Osteoblast (primary cell): ENCODE results near the gene MAML1. TPM values are rescaled to one million over a fixed set of nuclear protein-coding genes. Genes with fewer than 3 reads are reported as not detected.

ENCODE experiments used
- DNase-seq: peaks from one replicate; pipeline ENCODE4 v3.0.0; 2011; ENCODE audit warnings: low spot score, mixed read lengths; ENCODE audit not compliant: insufficient read length; ENCODE audit errors: missing footprints
- H2AFZ ChIP-seq: 2 replicates; pipeline ENCODE4 v1.6.0; 2011; ENCODE audit warnings: mild to moderate bottlenecking, low read length
- H3K27ac ChIP-seq: 2 replicates; pipeline ENCODE4 v1.5.1; 2011; ENCODE audit warnings: mild to moderate bottlenecking, low read depth, low read length, moderate library complexity
- H3K27me3 ChIP-seq: 2 replicates; pipeline ENCODE4 v1.6.0; 2012; ENCODE audit warnings: mild to moderate bottlenecking, control low read depth, inconsistent platforms, low read length, moderate library complexity; ENCODE audit not compliant: insufficient read depth
- H3K36me3 ChIP-seq: 2 replicates; pipeline ENCODE4 v1.5.1; 2011; ENCODE audit warnings: mild to moderate bottlenecking, low read length, control low read depth, moderate library complexity; ENCODE audit not compliant: insufficient read depth
- H3K4me1 ChIP-seq: 2 replicates; pipeline ENCODE4 v1.5.1; 2011; ENCODE audit warnings: mild to moderate bottlenecking, low read length, control low read depth, moderate library complexity; ENCODE audit not compliant: insufficient read depth
- H3K4me2 ChIP-seq: 2 replicates; pipeline ENCODE4 v1.6.0; 2011; ENCODE audit warnings: mild to moderate bottlenecking, low read length; ENCODE audit not compliant: insufficient read depth
- H3K4me3 ChIP-seq: fragments of 200-600 bp; sonication (generic); 3 replicates; pipeline ENCODE4 v1.5.1; 2012; ENCODE audit warnings: mild to moderate bottlenecking, low read length, inconsistent platforms; ENCODE audit not compliant: insufficient read depth
- H3K79me2 ChIP-seq: 2 replicates; pipeline ENCODE4 v1.6.0; 2012; ENCODE audit warnings: mild to moderate bottlenecking, low read length, control low read depth, inconsistent platforms; ENCODE audit not compliant: insufficient read depth
- H3K9me3 ChIP-seq: 2 replicates; pipeline ENCODE4 v1.5.1; 2011; ENCODE audit warnings: low read depth, low read length, control low read depth
- H4K20me1 ChIP-seq: 2 replicates; pipeline ENCODE4 v1.6.0; 2012; ENCODE audit warnings: mild to moderate bottlenecking, low read length, control low read depth; ENCODE audit not compliant: insufficient read depth
- CTCF ChIP-seq: IDR thresholded peaks from 2 replicates; pipeline ENCODE4 v1.5.1; 2011; ENCODE audit warnings: mild to moderate bottlenecking, low read depth, low read length, moderate library complexity; ENCODE audit errors: extremely low read depth
- total RNA-seq: library from RNA; depleted of rRNA; stranded (reverse); fragments of >200 nt; gene quantifications from 2 replicates; pipeline ENCODE4 v1.2.3, GENCODE V29; 2012

The MAML1 gene
- total RNA-seq, 1 donor: 14.1 TPM

GRCh38 chr5:179746872-179747271 is 14.2 kb downstream of the MAML1 start:
- Histone ChIP-seq H3K27me3 (no peaks in the 10 kb centered on the region), H3K79me2 (peaks cover 86% of the 10 kb centered on the region), H3K4me3 (no peak overlapping the region), H3K36me3 (peaks cover 6% of the 10 kb centered on the region), H3K4me1 (no peaks in the 10 kb centered on the region), H3K4me2 (no peak overlapping the region), H3K27ac (no peak overlapping the region), H3K9me3 (no peaks in the 10 kb centered on the region), H4K20me1 (peaks cover 32% of the 10 kb centered on the region), H2AFZ (no peak overlapping the region)
- no peak for TF ChIP-seq CTCF
- no peak for DNase-seq

- no peak for DNase-seq
- Histone ChIP-seq H3K27me3 (no peaks in the 10 kb centered on the region), H3K4me3 (no peak overlapping the region), H2AFZ (no peak overlapping the region), H4K20me1 (peaks cover 30% of the 10 kb centered on the region), H3K27ac (no peak overlapping the region), H3K36me3 (peaks cover 6% of the 10 kb centered on the region), H3K9me3 (no peaks in the 10 kb centered on the region), H3K4me2 (no peak overlapping the region), H3K4me1 (no peaks in the 10 kb centered on the region), H3K79me2 (peaks cover 78% of the 10 kb centered on the region)
- TF ChIP-seq CTCF: no peak
These were observed 15.2 kb downstream of the MAML1 start for GRCh38 chr5:179747811-179748210.

GRCh38 chr5:179749857-179750508 is 17.4 kb downstream of the MAML1 start:
- H3K36me3 ChIP-seq: peaks cover 6% of the 10 kb centered on the region
- no peaks in the 10 kb centered on the region for H3K4me1 ChIP-seq
- no peak overlapping the region for H2AFZ ChIP-seq
- peaks cover 37% of the 10 kb centered on the region for H4K20me1 ChIP-seq
- no peaks in the 10 kb centered on the region for H3K27me3 ChIP-seq
- DNase-seq: peak; percentile 71
- H3K4me3 ChIP-seq: no peak overlapping the region
- TF ChIP-seq CTCF: no peak
- no peak overlapping the region for H3K27ac ChIP-seq
- H3K9me3 ChIP-seq: no peaks in the 10 kb centered on the region
- H3K79me2 ChIP-seq: peaks cover 86% of the 10 kb centered on the region
- no peak overlapping the region for H3K4me2 ChIP-seq

GRCh38 chr5:179753971-179754370 is 21.3 kb downstream of the MAML1 start:
- H3K36me3 ChIP-seq: peaks cover 6% of the 10 kb centered on the region
- H3K4me2 ChIP-seq: no peak overlapping the region
- no peaks in the 10 kb centered on the region for H3K27me3 ChIP-seq
- no peak overlapping the region for H3K27ac ChIP-seq
- H3K9me3 ChIP-seq: no peaks in the 10 kb centered on the region
- H3K4me1 ChIP-seq: no peaks in the 10 kb centered on the region
- H4K20me1 ChIP-seq: peaks cover 47% of the 10 kb centered on the region
- no peak for DNase-seq
- H3K4me3 ChIP-seq: no peak overlapping the region
- no peak overlapping the region for H2AFZ ChIP-seq
- H3K79me2 ChIP-seq: peaks cover 88% of the 10 kb centered on the region
- no peak for TF ChIP-seq CTCF
